OCI-LY1 (cell line): ENCODE measurements around the gene TFPI2.

Experiments used
- H2AFZ ChIP-seq: fragments of 200-600 bp; sonication (generic), shearing (Covaris generic); 2 replicates; pipeline ENCODE4 v1.6.0; 2014; ENCODE audit warnings: antibody characterized with exemption, mild to moderate bottlenecking, low read length
- H3F3A ChIP-seq: fragments of 200-600 bp; sonication (generic), shearing (Covaris generic); 2 replicates; pipeline ENCODE4 v1.6.0; 2014; ENCODE audit warnings: mild to moderate bottlenecking, antibody characterized with exemption, low read length, moderate library complexity; ENCODE audit not compliant: insufficient read depth
- H3K27ac ChIP-seq: fragments of 200-600 bp; sonication (generic); 2 replicates; pipeline ENCODE4 v1.5.1; 2014; ENCODE audit warnings: low read length, mixed run types, mild to moderate bottlenecking, low read depth; ENCODE audit not compliant: poor library complexity, severe bottlenecking
- H3K27me3 ChIP-seq: fragments of 200-600 bp; sonication (generic); 2 replicates; pipeline ENCODE4 v1.6.0; 2014; ENCODE audit warnings: antibody characterized with exemption, mild to moderate bottlenecking, low read length, moderate library complexity; ENCODE audit not compliant: insufficient read depth
- H3K36me3 ChIP-seq: fragments of 200-600 bp; sonication (generic); 2 replicates; pipeline ENCODE4 v1.6.1; 2014; ENCODE audit warnings: mild to moderate bottlenecking, antibody characterized with exemption, low read length, moderate library complexity, mixed read lengths; ENCODE audit not compliant: insufficient read depth
- H3K4me1 ChIP-seq: fragments of 200-600 bp; sonication (generic); 2 replicates; pipeline ENCODE4 v1.5.1; 2014; ENCODE audit warnings: mild to moderate bottlenecking, low read length, moderate library complexity; ENCODE audit not compliant: insufficient read depth, severe bottlenecking
- H3K4me2 ChIP-seq: fragments of 200-600 bp; sonication (generic), shearing (Covaris generic); 2 replicates; pipeline ENCODE4 v1.6.1; 2014; ENCODE audit warnings: low read length
- H3K4me3 ChIP-seq: fragments of 200-600 bp; sonication (generic); 2 replicates; pipeline ENCODE4 v1.5.1; 2014; ENCODE audit warnings: low read length, low read depth, mild to moderate bottlenecking, mixed read lengths; ENCODE audit not compliant: poor library complexity, severe bottlenecking
- H3K79me2 ChIP-seq: fragments of 200-600 bp; shearing (Covaris generic); 2 replicates; pipeline ENCODE4 v1.6.1; 2016; ENCODE audit warnings: mixed run types, low read length, mixed read lengths; ENCODE audit not compliant: insufficient read depth
- H3K9ac ChIP-seq: fragments of 200-600 bp; sonication (generic), shearing (Covaris generic); 2 replicates; pipeline ENCODE4 v1.6.1; 2014; ENCODE audit warnings: mild to moderate bottlenecking, low read length, mixed read lengths
- H3K9me2 ChIP-seq: fragments of 200-600 bp; sonication (generic), shearing (Covaris generic); 2 replicates; pipeline ENCODE4 v1.6.1; 2014; ENCODE audit warnings: low read depth, mild to moderate bottlenecking, low read length, mixed read lengths
- H3K9me3 ChIP-seq: fragments of 200-600 bp; shearing (Covaris generic); 2 replicates; pipeline ENCODE4 v1.6.1; 2014; ENCODE audit warnings: low read length, mixed read lengths
- H4K20me1 ChIP-seq: fragments of 200-600 bp; sonication (generic), shearing (Covaris generic); 2 replicates; pipeline ENCODE4 v1.6.0; 2016; ENCODE audit warnings: mild to moderate bottlenecking, low read length; ENCODE audit not compliant: insufficient read depth
- EZH2 ChIP-seq: fragments of 200-600 bp; sonication (generic), shearing (Covaris generic); IDR thresholded peaks from 2 replicates; pipeline ENCODE4 v1.8.0; 2017; ENCODE audit warnings: borderline replicate concordance, mixed run types, mild to moderate bottlenecking, antibody characterized with exemption, low read length, moderate library complexity, mixed read lengths
- TF ChIP-seq, protein P1 (sequence below): fragments of 200-600 bp; sonication (generic), shearing (Covaris generic); IDR thresholded peaks from 2 replicates; pipeline ENCODE4 v1.5.1; 2017; ENCODE audit warnings: mild to moderate bottlenecking, antibody characterized with exemption, low read length, moderate library complexity, mixed read lengths

Gene TFPI2

DNA sequence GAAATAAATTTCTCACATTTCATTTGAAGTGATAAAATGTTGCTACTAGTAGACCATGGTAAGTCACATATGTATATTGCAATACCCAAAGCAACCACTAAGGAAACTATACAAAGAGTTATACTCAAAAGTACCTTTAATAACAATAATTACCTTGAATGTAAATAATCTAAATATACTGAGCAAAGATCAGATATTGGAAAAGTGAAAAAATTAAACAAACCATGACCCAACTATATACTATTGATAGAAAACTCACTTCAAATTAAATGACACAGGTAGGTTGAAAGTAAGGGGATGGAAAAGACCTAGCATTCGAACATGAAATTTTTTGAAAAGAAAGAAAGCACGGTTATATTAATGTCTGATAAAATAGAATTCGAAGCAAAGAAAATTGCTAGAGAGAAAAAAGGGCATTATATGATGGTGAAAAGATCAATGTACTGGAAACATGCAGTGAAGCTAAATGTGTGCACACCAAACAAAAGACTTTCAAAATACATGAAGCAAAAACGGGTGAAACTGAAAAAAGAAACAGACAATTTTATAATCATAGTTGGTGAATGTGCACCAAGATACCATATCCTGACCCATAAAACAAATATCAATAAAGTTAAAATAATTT is 29.1 kb downstream of the TFPI2 start:
- Histone ChIP-seq H4K20me1 (no peaks in the 10 kb centered on the region), H3K27ac (no peak overlapping the region)
- TF ChIP-seq, protein P1, sequence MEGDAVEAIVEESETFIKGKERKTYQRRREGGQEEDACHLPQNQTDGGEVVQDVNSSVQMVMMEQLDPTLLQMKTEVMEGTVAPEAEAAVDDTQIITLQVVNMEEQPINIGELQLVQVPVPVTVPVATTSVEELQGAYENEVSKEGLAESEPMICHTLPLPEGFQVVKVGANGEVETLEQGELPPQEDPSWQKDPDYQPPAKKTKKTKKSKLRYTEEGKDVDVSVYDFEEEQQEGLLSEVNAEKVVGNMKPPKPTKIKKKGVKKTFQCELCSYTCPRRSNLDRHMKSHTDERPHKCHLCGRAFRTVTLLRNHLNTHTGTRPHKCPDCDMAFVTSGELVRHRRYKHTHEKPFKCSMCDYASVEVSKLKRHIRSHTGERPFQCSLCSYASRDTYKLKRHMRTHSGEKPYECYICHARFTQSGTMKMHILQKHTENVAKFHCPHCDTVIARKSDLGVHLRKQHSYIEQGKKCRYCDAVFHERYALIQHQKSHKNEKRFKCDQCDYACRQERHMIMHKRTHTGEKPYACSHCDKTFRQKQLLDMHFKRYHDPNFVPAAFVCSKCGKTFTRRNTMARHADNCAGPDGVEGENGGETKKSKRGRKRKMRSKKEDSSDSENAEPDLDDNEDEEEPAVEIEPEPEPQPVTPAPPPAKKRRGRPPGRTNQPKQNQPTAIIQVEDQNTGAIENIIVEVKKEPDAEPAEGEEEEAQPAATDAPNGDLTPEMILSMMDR = peak; percentile 49; the same call in 1 of the 2 replicates
- TF ChIP-seq EZH2 = no peak

DNA sequence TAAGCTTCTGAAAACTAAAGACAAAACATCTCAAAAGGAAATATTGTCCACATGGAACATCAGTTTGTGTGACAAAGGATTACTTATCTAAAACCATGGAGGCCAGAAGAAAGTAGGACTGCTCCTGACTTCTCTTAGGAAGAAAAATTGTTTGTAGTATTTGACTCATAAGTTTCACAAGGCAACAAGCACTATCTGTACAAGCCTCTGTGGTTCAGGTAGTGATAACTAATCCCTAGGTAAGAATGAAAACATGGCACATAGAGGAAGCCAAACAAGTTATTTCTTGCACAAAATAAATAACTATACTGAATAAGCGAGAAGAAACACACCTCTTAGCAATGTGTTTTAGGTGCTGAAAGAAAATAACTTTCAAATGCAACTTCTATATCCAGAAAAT is 30.3 kb downstream of the TFPI2 start:
- Histone ChIP-seq H3K4me2 (no peak overlapping the region), H3K9me2 (no peaks in the 10 kb centered on the region; the same call in 1 of the 2 replicates), H3K4me3 (no peak overlapping the region), H2AFZ (no peak overlapping the region), H3K36me3 (no peaks in the 10 kb centered on the region), H3F3A (no peaks in the 10 kb centered on the region), H3K27ac (no peak overlapping the region), H3K9me3 (no peaks in the 10 kb centered on the region), H4K20me1 (no peaks in the 10 kb centered on the region), H3K9ac (no peak overlapping the region), H3K4me1 (no peaks in the 10 kb centered on the region), H3K27me3 (no peaks in the 10 kb centered on the region), H3K79me2 (no peaks in the 10 kb centered on the region)
- no peak for TF ChIP-seq EZH2
- TF ChIP-seq, protein P1 = no peak

More for the DNA sequence above, 29.1 kb downstream of the TFPI2 start:
- Histone ChIP-seq H3K4me3 (no peak overlapping the region), H3K27me3 (no peaks in the 10 kb centered on the region), H3K9me3 (no peaks in the 10 kb centered on the region), H3K4me2 (no peak overlapping the region), H3K79me2 (no peaks in the 10 kb centered on the region), H3F3A (no peaks in the 10 kb centered on the region), H3K9ac (no peak overlapping the region), H2AFZ (no peak overlapping the region), H3K9me2 (no peaks in the 10 kb centered on the region; the same call in 1 of the 2 replicates), H3K36me3 (no peaks in the 10 kb centered on the region), H3K4me1 (no peaks in the 10 kb centered on the region)

DNA sequence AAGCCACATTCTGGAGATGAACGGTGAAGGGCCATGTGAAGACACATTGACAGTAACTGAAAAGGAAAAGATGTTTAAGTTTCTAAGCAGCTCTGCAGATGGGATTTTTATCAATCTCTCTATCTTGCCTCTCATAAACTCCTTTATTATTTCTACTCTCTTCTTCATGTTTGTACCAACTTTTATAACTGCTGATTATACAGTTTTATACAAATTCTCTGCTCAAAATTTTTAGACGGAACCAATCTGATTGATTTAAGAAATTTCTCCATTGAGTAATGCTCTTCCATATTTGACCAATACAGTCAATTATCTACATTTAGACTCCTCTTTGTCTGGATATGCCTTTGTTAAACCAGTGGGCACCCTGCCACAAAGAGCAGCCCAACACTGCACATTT is 31.7 kb downstream of the TFPI2 start:
- H3K9me3 ChIP-seq = no peaks in the 10 kb centered on the region
- no peak overlapping the region for H3K9ac ChIP-seq
- H2AFZ ChIP-seq = no peak overlapping the region
- no peak overlapping the region for H3K4me3 ChIP-seq
- TF ChIP-seq, protein P1 = no peak
- TF ChIP-seq EZH2 = no peak
- no peaks in the 10 kb centered on the region for H3K4me1 ChIP-seq
- no peaks in the 10 kb centered on the region for H3K27me3 ChIP-seq
- H3K79me2 ChIP-seq = no peaks in the 10 kb centered on the region
- H3K27ac ChIP-seq = no peak overlapping the region
- no peak overlapping the region for H3K4me2 ChIP-seq
- H4K20me1 ChIP-seq = no peaks in the 10 kb centered on the region
- no peaks in the 10 kb centered on the region for H3K36me3 ChIP-seq
- no peaks in the 10 kb centered on the region for H3F3A ChIP-seq
- H3K9me2 ChIP-seq = no peaks in the 10 kb centered on the region; the same call in 1 of the 2 replicates
